Epithelial cell of proximal tubule (primary cell): ENCODE measurements around the gene SORCS2. TPM values are rescaled to one million over a fixed set of nuclear protein-coding genes. Genes with fewer than 3 reads are reported as not detected.

Experiments
- DNase-seq: peaks from one replicate; pipeline ENCODE4 v3.0.0-alpha.2; 2011; ENCODE audit warnings: low read depth
- H3K4me3 ChIP-seq: 2 replicates; pipeline ENCODE4 v1.5.1; 2011; ENCODE audit warnings: low read depth, mild to moderate bottlenecking, low read length
- total RNA-seq: library from RNA; depleted of rRNA; stranded (reverse); fragments of >200 nt; gene quantifications from 2 replicates; pipeline ENCODE4 v1.2.3, GENCODE V29; 2015
- TF ChIP-seq, protein P1 (sequence below): conservative IDR thresholded peaks from 2 replicates; pipeline ENCODE4 v1.5.1; 2012; ENCODE audit warnings: low read depth, mild to moderate bottlenecking, low read length

Gene SORCS2
- total RNA-seq, 1 donor from 2014 or later = 0.29 TPM

DNA sequence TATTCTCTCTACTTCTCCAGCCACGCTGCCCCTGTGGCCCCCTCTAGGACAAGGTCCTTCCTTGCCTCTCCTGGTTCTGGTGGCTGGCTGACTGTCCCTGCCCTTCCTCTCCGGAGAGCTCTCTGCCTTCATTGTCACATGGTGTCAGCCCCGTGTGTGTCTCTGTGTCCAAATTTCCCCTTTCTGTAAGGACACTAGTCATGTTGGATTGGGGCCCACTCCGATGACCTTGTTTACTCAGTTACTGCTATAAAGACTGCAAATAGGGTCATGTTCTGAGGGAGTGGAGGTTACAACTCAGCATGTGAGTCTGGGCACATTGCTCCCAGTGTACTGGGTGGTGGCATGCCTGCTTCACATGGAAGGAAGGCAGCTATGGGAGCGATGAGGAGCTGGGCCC lies 371.9 kb downstream of the SORCS2 start:
- TF ChIP-seq, protein P1, sequence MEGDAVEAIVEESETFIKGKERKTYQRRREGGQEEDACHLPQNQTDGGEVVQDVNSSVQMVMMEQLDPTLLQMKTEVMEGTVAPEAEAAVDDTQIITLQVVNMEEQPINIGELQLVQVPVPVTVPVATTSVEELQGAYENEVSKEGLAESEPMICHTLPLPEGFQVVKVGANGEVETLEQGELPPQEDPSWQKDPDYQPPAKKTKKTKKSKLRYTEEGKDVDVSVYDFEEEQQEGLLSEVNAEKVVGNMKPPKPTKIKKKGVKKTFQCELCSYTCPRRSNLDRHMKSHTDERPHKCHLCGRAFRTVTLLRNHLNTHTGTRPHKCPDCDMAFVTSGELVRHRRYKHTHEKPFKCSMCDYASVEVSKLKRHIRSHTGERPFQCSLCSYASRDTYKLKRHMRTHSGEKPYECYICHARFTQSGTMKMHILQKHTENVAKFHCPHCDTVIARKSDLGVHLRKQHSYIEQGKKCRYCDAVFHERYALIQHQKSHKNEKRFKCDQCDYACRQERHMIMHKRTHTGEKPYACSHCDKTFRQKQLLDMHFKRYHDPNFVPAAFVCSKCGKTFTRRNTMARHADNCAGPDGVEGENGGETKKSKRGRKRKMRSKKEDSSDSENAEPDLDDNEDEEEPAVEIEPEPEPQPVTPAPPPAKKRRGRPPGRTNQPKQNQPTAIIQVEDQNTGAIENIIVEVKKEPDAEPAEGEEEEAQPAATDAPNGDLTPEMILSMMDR = no peak
- H3K4me3 ChIP-seq = no peak overlapping the region
- no peak for DNase-seq

DNA sequence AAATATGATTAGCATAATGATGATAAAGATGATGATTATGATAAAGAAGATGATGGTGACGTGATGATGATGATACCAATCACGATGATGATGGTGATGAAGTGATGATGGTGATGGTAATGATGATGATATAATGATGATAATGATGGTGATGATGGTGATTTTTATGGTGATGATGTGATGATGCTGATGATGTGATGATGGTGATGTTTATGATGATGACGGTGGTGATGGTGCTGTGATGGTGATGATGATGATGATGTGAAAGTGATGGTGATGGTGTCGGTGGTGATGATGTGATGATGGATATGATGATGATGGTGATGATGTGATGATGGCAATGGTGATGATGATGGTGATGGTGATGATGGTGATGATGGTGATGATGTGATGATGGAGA lies 373.1 kb downstream of the SORCS2 start:
- DNase-seq = no peak
- no peak overlapping the region for H3K4me3 ChIP-seq
- TF ChIP-seq, protein P1 = no peak

DNA sequence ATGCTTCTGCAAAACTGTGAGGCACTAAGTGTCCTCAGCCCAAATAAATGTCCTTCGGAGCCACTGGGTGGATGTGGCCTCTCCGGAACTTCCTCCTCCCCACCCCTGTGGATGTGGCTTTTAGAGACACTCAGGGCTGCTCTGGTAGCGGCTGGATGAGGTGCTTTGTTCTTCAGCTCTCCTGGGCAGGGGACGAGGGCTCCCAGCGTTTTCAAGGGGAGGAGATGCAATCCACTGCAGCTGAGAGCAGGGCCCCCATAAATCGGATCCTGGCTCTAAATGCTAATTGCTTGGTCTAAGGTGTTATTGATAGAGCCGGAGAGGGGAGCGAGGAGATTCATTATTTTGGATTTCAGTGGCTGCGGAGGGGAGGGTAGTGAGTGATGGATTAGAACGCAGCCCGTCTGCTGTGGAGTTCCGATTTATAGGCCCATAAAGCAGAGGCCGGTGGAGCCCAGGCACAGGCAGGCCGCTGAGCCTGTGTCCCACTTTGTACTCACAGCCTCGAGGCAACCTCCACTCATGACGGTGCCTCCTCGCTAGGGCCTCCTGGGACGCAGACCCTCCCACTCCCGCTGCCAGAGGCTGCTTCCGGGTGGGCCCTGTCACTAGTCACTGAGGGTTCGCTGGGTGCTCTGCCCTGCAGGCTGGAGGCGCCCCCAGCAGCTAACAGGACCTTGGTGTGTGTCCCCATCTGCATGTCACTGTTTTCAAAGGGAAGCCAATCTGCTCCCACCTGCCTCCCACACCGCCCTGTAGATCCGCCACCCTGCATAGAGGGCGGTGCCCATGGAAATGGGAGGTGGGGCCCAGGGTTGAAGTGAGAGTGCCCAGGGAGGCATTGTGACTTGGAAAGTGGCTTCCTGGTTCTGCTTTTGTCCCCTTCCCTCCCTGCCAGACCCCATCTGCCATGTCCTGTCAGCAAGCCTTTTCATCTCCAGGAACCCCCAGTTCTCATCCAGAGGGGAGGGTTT lies 377.8 kb downstream of the SORCS2 start:
- no peak overlapping the region for H3K4me3 ChIP-seq
- DNase-seq = no peak
- TF ChIP-seq, protein P1 = no peak

DNA sequence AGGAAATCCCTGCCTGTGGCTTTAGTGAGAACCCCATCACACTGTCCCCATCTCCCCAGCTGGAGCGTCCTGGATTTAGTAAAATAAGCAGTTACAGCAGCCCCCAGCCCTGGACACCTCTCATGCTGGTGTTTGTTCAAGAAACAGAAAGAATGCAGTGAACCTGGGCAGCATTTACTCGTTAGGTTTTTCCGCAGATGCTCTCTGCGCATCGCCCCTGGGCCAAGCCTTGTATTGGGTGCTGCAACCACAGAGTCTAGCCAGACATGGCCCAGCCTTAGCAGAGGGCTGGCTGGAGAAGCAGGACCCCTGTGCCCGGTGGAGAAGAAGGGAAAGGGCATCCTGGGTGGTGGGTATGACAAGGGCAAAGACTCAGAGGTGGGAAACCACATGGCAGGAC lies 378.7 kb downstream of the SORCS2 start:
- TF ChIP-seq, protein P1 = no peak
- H3K4me3 ChIP-seq = no peak overlapping the region
- no peak for DNase-seq

DNA sequence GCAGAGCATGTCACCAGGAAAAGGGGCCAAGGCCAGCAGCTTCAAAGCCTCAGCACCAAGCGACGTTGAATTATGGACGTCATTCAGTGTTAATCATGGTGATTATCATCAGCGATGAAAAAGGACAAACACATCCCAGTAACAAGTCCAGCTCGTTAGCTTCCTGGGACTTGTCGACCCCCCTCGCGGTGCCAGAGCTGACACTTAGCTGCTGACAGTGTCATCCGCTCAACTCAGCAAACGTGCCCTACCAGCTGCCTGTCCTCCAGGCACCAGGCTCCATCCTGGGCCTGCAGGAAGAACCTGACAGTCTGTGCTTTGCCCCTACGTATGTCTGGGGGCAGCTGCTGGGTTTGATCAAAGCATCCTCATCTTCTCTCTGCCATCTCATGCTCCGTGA lies 379.4 kb downstream of the SORCS2 start:
- no peak overlapping the region for H3K4me3 ChIP-seq
- no peak for DNase-seq
- TF ChIP-seq, protein P1 = no peak

DNA sequence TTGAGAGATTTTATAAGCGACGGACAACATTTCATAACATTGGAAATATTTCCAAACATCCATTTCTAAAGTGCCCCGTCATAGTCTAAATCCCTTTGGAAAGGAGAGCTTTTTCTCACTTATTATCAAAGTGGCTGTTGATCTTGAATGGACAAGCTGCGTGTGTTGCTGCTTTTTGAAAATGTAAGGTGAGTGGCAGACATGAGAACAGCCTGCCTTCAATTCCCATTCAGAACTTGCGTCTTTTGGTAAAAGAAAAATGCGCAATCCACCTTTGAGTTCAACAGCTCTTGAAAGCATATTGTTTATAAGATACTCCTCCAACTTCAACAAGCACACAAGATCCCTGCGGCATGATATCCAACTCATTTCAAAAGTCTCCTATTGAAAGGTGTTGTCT lies 380.6 kb downstream of the SORCS2 start:
- no peak overlapping the region for H3K4me3 ChIP-seq
- DNase-seq = no peak
- TF ChIP-seq, protein P1 = no peak
